ENCODE measurements around the gene ACHE. TPM values are rescaled to one million over a fixed set of nuclear protein-coding genes. Genes with fewer than 3 reads are reported as not detected.
A peak's percentile ranks its signal among the peaks of the same experiment; 100 is the strongest.

The ACHE gene
- total RNA-seq, 2 donors from 2014 or later: 6.6 to 17.5 TPM

DNA sequence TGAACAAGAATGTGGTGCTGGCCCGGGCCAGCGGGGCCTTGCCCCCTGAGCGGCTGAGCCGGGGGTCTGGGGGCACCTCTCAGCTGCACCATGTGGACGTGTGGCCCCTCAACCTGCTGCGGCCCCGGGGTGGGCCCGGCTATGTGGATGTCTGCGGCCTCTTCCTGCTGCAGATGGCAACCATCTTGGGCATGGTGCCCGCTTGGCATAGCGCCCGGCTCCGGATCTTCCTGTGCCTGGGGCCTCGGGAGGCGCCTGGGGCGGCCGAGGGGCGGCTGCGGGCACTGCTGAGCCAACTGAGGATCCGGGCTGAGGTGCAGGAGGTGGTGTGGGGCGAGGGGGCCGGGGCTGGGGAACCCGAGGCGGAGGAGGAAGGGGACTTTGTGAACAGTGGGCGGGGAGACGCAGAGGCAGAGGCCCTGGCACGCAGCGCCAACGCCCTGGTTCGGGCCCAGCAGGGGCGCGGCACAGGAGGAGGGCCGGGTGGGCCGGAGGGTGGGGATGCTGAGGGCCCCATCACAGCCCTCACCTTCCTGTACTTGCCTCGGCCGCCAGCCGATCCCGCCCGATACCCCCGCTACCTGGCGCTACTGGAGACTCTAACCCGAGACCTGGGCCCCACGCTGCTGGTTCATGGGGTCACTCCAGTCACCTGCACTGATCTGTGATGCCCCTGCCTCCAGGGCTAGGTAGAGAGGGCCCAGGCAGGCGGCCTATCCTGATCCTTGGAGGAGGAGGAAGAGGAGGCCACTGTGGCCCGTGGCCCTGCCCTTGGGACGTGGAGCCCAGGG lies 29.6 kb downstream of the ACHE start:
- Histone ChIP-seq H3K9me3 (no peaks in the 10 kb centered on the region), H3K36me3 (no peaks in the 10 kb centered on the region), H3K4me1 (replicated peaks) (peaks cover 20% of the 10 kb centered on the region), H3K27me3 (replicated peaks; ENCODE audit: insufficient read depth) (no peaks in the 10 kb centered on the region), H3K27ac (peak overlapping the region; percentile 86 to 98), H3K4me3 (peak overlapping the region; percentile 19 to 41)
- 24% methylated on average over 42 of the region's 46 CpGs for WGBS
- TF ChIP-seq, protein P1, sequence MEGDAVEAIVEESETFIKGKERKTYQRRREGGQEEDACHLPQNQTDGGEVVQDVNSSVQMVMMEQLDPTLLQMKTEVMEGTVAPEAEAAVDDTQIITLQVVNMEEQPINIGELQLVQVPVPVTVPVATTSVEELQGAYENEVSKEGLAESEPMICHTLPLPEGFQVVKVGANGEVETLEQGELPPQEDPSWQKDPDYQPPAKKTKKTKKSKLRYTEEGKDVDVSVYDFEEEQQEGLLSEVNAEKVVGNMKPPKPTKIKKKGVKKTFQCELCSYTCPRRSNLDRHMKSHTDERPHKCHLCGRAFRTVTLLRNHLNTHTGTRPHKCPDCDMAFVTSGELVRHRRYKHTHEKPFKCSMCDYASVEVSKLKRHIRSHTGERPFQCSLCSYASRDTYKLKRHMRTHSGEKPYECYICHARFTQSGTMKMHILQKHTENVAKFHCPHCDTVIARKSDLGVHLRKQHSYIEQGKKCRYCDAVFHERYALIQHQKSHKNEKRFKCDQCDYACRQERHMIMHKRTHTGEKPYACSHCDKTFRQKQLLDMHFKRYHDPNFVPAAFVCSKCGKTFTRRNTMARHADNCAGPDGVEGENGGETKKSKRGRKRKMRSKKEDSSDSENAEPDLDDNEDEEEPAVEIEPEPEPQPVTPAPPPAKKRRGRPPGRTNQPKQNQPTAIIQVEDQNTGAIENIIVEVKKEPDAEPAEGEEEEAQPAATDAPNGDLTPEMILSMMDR (IDR thresholded peaks at IDR 0.05): no peak
- peak; percentile 30 for TF ChIP-seq POLR2AphosphoS5 (IDR thresholded peaks at IDR 0.05)
- no peak for TF ChIP-seq POLR2A (IDR thresholded peaks at IDR 0.05)
- peak; percentile 87 for DNase-seq (ENCODE audit: low spot score)
- intact Hi-C loops (cut with DNase I): no loop called here

DNA sequence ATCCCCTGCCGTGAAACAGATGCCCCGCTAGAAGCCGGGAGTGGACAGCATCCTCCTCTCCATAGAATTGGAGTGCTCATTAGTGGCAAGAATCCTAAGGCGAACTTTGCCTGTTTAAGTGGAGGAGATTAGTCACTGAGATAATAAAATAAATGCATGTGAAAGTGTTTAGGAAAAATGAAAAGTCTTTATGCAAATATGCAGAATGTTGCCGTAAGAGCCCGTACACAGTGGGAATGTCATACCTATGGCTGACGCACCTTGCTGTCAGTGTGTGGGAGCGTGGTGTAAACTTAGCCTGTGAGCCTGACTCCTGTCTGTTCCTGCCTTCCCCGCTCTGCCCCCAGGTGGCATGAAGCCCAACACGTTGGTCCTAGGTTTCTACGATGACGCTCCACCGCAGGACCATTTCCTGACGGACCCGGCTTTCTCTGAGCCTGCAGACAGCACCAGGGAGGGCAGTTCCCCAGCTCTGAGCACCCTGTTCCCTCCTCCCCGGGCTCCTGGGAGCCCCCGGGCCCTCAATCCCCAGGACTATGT lies 30.2 kb downstream of the ACHE start:
- Histone ChIP-seq H3K27me3 (replicated peaks; ENCODE audit: insufficient read depth) (no peaks in the 10 kb centered on the region), H3K36me3 (no peaks in the 10 kb centered on the region), H3K9me3 (no peaks in the 10 kb centered on the region), H3K27ac (peak overlapping the region; percentile 86 to 98), H3K4me3 (no peak overlapping the region), H3K4me1 (replicated peaks) (peaks cover 20% of the 10 kb centered on the region)
- intact Hi-C loops (cut with DNase I): no loop called here
- peak; percentile 49 for DNase-seq (ENCODE audit: low spot score)
- TF ChIP-seq POLR2AphosphoS5 (IDR thresholded peaks at IDR 0.05) (no peak), POLR2A (IDR thresholded peaks at IDR 0.05) (no peak)
- TF ChIP-seq, protein P1 (IDR thresholded peaks at IDR 0.05): no peak
- 46% methylated on average over 16 of the region's 17 CpGs for WGBS

DNA sequence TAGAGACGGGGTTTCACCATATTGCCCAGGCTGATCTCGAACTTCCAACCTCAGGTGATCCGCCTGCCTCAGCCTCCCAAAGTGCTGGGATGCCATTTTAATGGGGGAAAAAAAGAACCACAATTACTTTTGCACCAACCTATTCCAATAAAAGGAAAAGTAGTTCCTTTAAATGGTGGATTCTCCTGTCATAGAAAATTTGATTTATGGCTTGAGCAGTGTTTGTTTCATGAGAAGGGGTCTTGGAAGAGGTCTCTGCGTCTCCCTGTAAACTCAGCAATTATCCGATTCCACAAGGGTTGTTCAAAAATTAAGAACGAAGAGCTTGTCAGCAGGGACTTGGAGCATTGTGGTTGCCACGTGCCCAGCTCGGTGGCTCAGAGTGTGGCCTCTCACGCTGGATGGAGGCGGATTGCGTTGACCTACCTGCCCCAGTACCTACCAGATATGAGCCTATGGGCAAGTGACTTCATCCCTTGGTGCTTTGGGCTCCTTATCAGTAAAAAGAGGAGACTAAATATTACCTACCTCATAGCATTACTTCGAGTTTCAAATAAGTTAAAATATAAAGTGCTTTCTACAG lies 31.3 kb downstream of the ACHE start:
- H3K4me1 ChIP-seq (replicated peaks): peaks cover 20% of the 10 kb centered on the region
- H3K36me3 ChIP-seq: no peaks in the 10 kb centered on the region
- no peak for DNase-seq (ENCODE audit: low spot score)
- H3K27me3 ChIP-seq (replicated peaks; ENCODE audit: insufficient read depth): no peaks in the 10 kb centered on the region
- H3K27ac ChIP-seq: no peak overlapping the region
- intact Hi-C loops (cut with DNase I): no loop called here
- 87% methylated on average over 12 of the region's 12 CpGs for WGBS
- TF ChIP-seq, protein P1 (IDR thresholded peaks at IDR 0.05): no peak
- TF ChIP-seq POLR2A (IDR thresholded peaks at IDR 0.05): no peak
- no peak overlapping the region for H3K4me3 ChIP-seq
- no peaks in the 10 kb centered on the region for H3K9me3 ChIP-seq

DNA sequence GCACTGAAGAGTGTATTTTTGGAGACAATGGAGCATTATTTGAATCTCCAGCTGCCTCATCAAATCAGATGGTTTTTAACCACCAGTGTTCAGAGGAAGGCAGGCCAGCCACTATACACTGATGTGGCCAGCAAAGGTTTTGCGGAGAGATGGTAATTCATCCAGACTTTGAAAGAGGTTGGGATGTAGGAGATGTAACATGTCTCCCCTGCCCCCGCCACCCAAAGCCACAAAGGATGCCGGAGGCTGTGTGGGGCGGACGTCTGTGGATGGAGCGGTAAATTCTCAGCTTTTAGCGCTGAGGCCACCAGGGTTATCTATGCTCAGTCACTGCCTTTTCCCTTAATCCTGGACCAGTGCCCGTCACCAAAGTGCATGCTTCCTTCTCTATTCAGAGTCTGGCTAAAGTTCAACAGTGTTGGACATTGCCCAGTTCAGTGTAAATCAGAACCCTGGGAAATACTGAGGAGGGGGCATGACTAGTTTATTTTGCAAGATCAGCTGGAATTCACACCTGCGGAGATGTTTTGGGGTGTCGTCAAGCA lies 32.2 kb downstream of the ACHE start:
- H3K27ac ChIP-seq: no peak overlapping the region
- no peak for DNase-seq (ENCODE audit: low spot score)
- no peaks in the 10 kb centered on the region for H3K9me3 ChIP-seq
- no peaks in the 10 kb centered on the region for H3K36me3 ChIP-seq
- 79% methylated on average over 10 of the region's 10 CpGs for WGBS
- intact Hi-C loops (cut with DNase I): no loop called here
- H3K27me3 ChIP-seq (replicated peaks; ENCODE audit: insufficient read depth): no peaks in the 10 kb centered on the region
- peaks cover 16% of the 10 kb centered on the region for H3K4me1 ChIP-seq (replicated peaks)
- H3K4me3 ChIP-seq: no peak overlapping the region
- TF ChIP-seq POLR2AphosphoS5 (IDR thresholded peaks at IDR 0.05) (no peak), POLR2A (IDR thresholded peaks at IDR 0.05) (no peak)
- TF ChIP-seq, protein P1 (IDR thresholded peaks at IDR 0.05): no peak
